IMR-90 (cell line): ENCODE data around the gene CNPY4.

Source experiments
- BHLHE40 ChIP-seq: fragments of 150-350 bp; IDR thresholded peaks from 2 replicates; pipeline ENCODE4 v1.6.1; 2016; ENCODE audit warnings: mild to moderate bottlenecking, low read depth, low read length
- CEBPB ChIP-seq: IDR thresholded peaks from 2 replicates; pipeline ENCODE4 v1.6.1; 2012; ENCODE audit warnings: low read depth, low read length, improper control_type of control experiment
- CTCF ChIP-seq: conservative IDR thresholded peaks from 2 replicates; pipeline ENCODE4 v1.5.1; 2012; ENCODE audit warnings: mild to moderate bottlenecking, low read depth, low read length, improper control_type of control experiment
- MAFK ChIP-seq: IDR thresholded peaks from 2 replicates; pipeline ENCODE4 v1.6.1; 2012; ENCODE audit warnings: low read depth, low read length, improper control_type of control experiment
- MAZ ChIP-seq: IDR thresholded peaks from 2 replicates; pipeline ENCODE4 v1.6.1; 2012; ENCODE audit warnings: low read depth, mild to moderate bottlenecking, low read length, improper control_type of control experiment, moderate library complexity, borderline replicate concordance
- POLR2A ChIP-seq: IDR thresholded peaks from 2 replicates; pipeline ENCODE4 v1.6.1; 2012; ENCODE audit warnings: mild to moderate bottlenecking, low read depth, low read length
- RAD21 ChIP-seq: IDR thresholded peaks from 2 replicates; pipeline ENCODE4 v1.6.1; 2012; ENCODE audit warnings: low read length, improper control_type of control experiment
- RCOR1 ChIP-seq: IDR thresholded peaks from 2 replicates; pipeline ENCODE4 v1.6.1; 2012; ENCODE audit warnings: mild to moderate bottlenecking, low read length, improper control_type of control experiment; ENCODE audit not compliant: insufficient replicate concordance
- RFX5 ChIP-seq: IDR thresholded peaks from 2 replicates; pipeline ENCODE4 v1.8.0; 2012; ENCODE audit warnings: low read depth, mild to moderate bottlenecking, low read length, moderate library complexity
- TF ChIP-seq, protein P1 (sequence below): fragments of 150-350 bp; IDR thresholded peaks from 2 replicates; pipeline ENCODE4 v1.6.1; 2016; ENCODE audit warnings: low read depth, mild to moderate bottlenecking, low read length, moderate library complexity, borderline replicate concordance
- TF ChIP-seq, protein P2 (sequence below): fragments of 150-350 bp; IDR thresholded peaks from 2 replicates; pipeline ENCODE4 v1.6.1; 2017; ENCODE audit warnings: mild to moderate bottlenecking, antibody characterized with exemption, low read length, low read depth

GRCh38 chr7:100171840-100172239 lies 52.4 kb downstream of the CNPY4 start:
- TF ChIP-seq RAD21 (no peak), RFX5 (no peak), CTCF (no peak), MAFK (no peak), POLR2A (no peak), CEBPB (no peak), RCOR1 (no peak), BHLHE40 (no peak), MAZ (no peak)
- TF ChIP-seq, protein P1, sequence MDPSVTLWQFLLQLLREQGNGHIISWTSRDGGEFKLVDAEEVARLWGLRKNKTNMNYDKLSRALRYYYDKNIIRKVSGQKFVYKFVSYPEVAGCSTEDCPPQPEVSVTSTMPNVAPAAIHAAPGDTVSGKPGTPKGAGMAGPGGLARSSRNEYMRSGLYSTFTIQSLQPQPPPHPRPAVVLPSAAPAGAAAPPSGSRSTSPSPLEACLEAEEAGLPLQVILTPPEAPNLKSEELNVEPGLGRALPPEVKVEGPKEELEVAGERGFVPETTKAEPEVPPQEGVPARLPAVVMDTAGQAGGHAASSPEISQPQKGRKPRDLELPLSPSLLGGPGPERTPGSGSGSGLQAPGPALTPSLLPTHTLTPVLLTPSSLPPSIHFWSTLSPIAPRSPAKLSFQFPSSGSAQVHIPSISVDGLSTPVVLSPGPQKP, result no peak
- TF ChIP-seq, protein P2, sequence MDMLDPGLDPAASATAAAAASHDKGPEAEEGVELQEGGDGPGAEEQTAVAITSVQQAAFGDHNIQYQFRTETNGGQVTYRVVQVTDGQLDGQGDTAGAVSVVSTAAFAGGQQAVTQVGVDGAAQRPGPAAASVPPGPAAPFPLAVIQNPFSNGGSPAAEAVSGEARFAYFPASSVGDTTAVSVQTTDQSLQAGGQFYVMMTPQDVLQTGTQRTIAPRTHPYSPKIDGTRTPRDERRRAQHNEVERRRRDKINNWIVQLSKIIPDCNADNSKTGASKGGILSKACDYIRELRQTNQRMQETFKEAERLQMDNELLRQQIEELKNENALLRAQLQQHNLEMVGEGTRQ, result no peak
